GM12892 (cell line): ENCODE results near the gene RAPGEFL1.
A peak's percentile ranks its signal among the peaks of the same experiment; 100 is the strongest.

ENCODE experiments used
- DNase-seq: peaks from one replicate; pipeline ENCODE4 v3.0.0; 2011; ENCODE audit not compliant: insufficient read length
- FAIRE-seq: peaks from 2 replicates; lab custom pipeline; 2011; peaks lifted over from hg19 to GRCh38; lab: Jason Lieb, UNC
- POLR2A ChIP-seq: IDR thresholded peaks from 2 replicates; pipeline ENCODE4 v1.6.1; 2011; ENCODE audit warnings: low read depth, low read length, control low read depth
- POLR2AphosphoS5 ChIP-seq: IDR thresholded peaks from 2 replicates; pipeline ENCODE4 v1.6.1; 2011; ENCODE audit warnings: low read depth, low read length, control low read depth
- TAF1 ChIP-seq: IDR thresholded peaks from 2 replicates; pipeline ENCODE4 v1.6.1; 2011; ENCODE audit warnings: low read depth, mild to moderate bottlenecking, control low read depth, low read length, borderline replicate concordance

Gene RAPGEFL1

DNA sequence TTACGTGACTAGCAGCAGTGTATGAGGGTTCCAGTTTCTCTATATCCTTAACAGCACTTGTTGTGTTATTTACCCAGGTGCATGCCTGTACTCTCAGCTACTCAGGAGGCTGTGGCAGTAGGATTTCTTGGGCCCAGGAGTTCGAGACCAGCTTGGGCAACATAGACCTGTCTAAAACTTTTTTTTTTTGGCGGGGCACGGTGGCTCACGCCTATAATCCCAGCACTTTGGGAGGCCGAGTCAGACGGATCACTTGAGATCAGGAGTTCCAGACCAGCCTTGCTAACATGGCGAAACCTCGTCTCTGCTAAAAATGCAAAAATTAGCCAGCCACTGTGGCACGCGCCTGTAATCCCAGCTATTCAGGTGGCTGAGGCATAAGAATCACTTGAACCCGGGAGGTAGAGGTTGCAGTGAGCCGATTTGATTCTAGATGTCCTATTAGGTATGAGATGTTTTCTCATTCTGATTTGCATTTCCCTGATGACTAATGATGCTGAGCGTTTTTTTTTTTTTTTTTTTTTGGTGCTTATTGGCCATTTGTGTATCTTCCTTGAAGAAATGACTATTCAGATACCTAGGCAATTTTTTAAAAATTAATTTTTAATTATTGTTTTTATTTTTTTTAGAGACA is 23.6 kb upstream of the RAPGEFL1 start:
- no peak for DNase-seq
- no peak for FAIRE-seq
- TF ChIP-seq POLR2A: no peak
- TF ChIP-seq TAF1: no peak; the same call in 1 of the 2 replicates
- TF ChIP-seq POLR2AphosphoS5: no peak

DNA sequence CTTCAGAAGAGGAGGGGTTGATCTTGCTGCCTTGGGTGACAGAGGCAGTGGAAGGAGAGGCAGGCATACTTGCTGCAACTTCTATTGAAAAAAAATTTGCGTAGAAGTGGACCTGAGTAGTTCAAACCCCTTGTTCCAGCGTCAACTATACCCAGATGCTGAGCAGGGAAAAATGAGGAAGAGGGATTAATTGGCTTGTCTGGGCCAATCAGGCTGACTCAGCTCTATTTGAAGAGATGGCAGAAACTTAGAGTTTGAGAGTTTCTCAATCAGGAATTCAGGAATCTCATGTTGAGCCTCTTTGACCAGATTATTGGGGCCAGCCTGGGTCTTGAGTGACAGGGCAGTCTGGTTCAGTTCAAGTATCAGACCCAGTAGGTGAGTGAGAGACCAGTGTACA is 19.3 kb upstream of the RAPGEFL1 start:
- TF ChIP-seq TAF1 (no peak), POLR2AphosphoS5 (no peak), POLR2A (no peak)
- no peak for FAIRE-seq
- DNase-seq: no peak

- DNase-seq (no peak), FAIRE-seq (no peak)
- TF ChIP-seq POLR2AphosphoS5: no peak
- TF ChIP-seq TAF1: no peak
- no peak for TF ChIP-seq POLR2A
Measured at GRCh38 chr17:40158438-40159013, 18.7 kb upstream of the RAPGEFL1 start.

DNA sequence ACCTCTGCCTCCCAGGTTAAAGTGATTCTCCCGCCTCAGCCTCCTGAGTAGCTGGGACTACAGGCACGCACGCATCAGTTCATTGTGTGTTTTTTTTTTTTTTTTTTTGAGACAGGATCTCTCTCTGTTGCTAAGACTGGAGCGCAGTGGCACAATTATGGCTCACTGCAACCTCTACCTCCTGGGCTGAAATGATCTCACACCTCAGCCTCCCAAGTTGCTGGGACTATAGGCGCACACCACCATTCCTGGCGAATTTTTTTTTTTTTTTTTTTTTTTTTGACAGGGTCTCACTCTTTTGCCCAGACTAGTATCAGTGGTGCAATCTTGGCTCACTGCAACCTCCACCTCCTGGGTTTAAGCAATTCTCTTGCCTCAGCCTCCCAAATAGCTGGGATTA is 17.8 kb upstream of the RAPGEFL1 start:
- FAIRE-seq (no peak), DNase-seq (no peak)
- TF ChIP-seq TAF1 (no peak), POLR2AphosphoS5 (no peak), POLR2A (no peak)

GRCh38 chr17:40167685-40168261 is 9.5 kb upstream of the RAPGEFL1 start:
- no peak for DNase-seq
- no peak for FAIRE-seq
- TF ChIP-seq POLR2A (no peak), POLR2AphosphoS5 (no peak), TAF1 (no peak)

- no peak for DNase-seq
- peak; percentile 95 for FAIRE-seq
- TF ChIP-seq TAF1: no peak
- TF ChIP-seq POLR2AphosphoS5: no peak
- no peak for TF ChIP-seq POLR2A
Measured at GRCh38 chr17:40168262-40168832, 8.9 kb upstream of the RAPGEFL1 start.

GRCh38 chr17:40170325-40170724 is 6.9 kb upstream of the RAPGEFL1 start:
- DNase-seq (no peak), FAIRE-seq (no peak)
- TF ChIP-seq POLR2AphosphoS5 (no peak), POLR2A (no peak), TAF1 (no peak)

DNA sequence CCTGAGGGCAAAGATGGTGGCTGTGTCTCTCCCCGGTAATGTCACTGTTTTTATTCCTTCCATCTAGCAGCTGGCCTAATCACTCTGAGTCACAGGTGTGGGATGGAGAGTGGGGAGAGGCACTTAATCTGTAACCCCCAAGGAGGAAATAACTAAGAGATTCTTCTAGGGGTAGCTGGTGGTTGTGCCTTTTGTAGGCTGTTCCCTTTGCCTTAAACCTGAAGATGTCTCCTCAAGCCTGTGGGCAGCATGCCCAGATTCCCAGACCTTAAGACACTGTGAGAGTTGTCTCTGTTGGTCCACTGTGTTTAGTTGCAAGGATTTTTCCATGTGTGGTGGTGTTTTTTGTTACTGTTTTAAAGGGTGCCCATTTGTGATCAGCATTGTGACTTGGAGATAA is 5.5 kb upstream of the RAPGEFL1 start:
- no peak for FAIRE-seq
- no peak for TF ChIP-seq POLR2AphosphoS5
- no peak for DNase-seq

- FAIRE-seq (no peak), DNase-seq (no peak)
- TF ChIP-seq POLR2AphosphoS5: no peak
- TF ChIP-seq TAF1: no peak
- no peak for TF ChIP-seq POLR2A
Measured at GRCh38 chr17:40173091-40173777, 4.0 kb upstream of the RAPGEFL1 start.

DNA sequence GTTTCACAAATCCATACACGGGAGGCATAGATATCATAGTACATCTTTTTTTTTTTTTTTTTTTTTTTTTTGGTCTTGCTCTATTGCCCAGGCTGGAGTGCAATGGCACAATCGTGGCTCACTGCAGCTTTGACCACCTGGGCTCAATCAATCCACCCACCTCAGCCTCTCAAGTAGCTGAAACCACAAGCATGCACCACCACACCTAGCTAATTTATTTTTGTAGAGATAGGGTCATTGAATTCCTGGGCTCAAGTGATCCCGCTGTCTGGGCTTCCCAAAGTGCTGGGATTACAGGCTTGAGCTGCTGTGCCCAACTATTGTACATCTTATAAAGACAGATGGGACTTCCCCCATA is 3.5 kb upstream of the RAPGEFL1 start:
- no peak for TF ChIP-seq POLR2A
- TF ChIP-seq TAF1: no peak
- no peak for FAIRE-seq
- no peak for DNase-seq

GRCh38 chr17:40174514-40174913 is 2.8 kb upstream of the RAPGEFL1 start:
- no peak for TF ChIP-seq POLR2A
- TF ChIP-seq TAF1: no peak
- no peak for TF ChIP-seq POLR2AphosphoS5
- DNase-seq (no peak), FAIRE-seq (no peak)

GRCh38 chr17:40175928-40176753 is 1.1 kb upstream of the RAPGEFL1 start:
- DNase-seq: no peak
- no peak for FAIRE-seq
- TF ChIP-seq TAF1 (no peak), POLR2AphosphoS5 (no peak), POLR2A (no peak)
